Peyer's patch (tissue), 4 donors: Measurements from ENCODE around the gene DDC.

ENCODE experiments used
- CTCF ChIP-seq, 6 experiments: fragments of 450-650 bp in 4 of 6; fragments of 200-600 bp in 2 of 6; sonication (generic) in 1 of 6; IDR thresholded peaks; one replicate each; pipeline ENCODE4 v1.5.1; 2017 to 2019; ENCODE audit warnings: antibody characterized with exemption in 6 of 6, mild to moderate bottlenecking in 3 of 6, moderate library complexity in 1 of 6
- POLR2A ChIP-seq, 2 donors: fragments of 450-650 bp; IDR thresholded peaks; one replicate each; pipeline ENCODE4 v1.5.1; 2017; ENCODE audit warnings: antibody characterized with exemption in 2 of 2, mild to moderate bottlenecking in 2 of 2, moderate library complexity in 2 of 2

GRCh38 chr7:50472427-50472826 lies 92.8 kb downstream of the DDC start:
- TF ChIP-seq CTCF (IDR thresholded peaks at IDR 0.05): no peak
- no peak for TF ChIP-seq POLR2A (IDR thresholded peaks at IDR 0.05)
